Left ventricle myocardium inferior (tissue), 1 donor: Measurements from ENCODE around the gene ROS1. TPM values are rescaled to one million over a fixed set of nuclear protein-coding genes. Genes with fewer than 3 reads are reported as not detected.

Experiments
- DNase-seq: peaks from one replicate; pipeline ENCODE4 v3.0.0-alpha.2; 2020
- H3K27ac ChIP-seq: fragments of 200-600 bp; replicated peaks from 2 replicates; pipeline ENCODE4 v1.8.0; 2021
- H3K27me3 ChIP-seq: fragments of 200-600 bp; 2 replicates; pipeline ENCODE4 v1.8.0; 2021; ENCODE audit warnings: low read depth
- H3K36me3 ChIP-seq: fragments of 200-600 bp; 2 replicates; pipeline ENCODE4 v1.8.0; 2021
- H3K4me1 ChIP-seq: fragments of 200-600 bp; 2 replicates; pipeline ENCODE4 v1.8.0; 2021
- H3K4me3 ChIP-seq: fragments of 200-600 bp; 2 replicates; pipeline ENCODE4 v1.8.0; 2021; ENCODE audit warnings: mild to moderate bottlenecking, moderate library complexity
- H3K9me3 ChIP-seq: fragments of 200-600 bp; replicated peaks from 2 replicates; pipeline ENCODE4 v1.8.0; 2021
- CTCF ChIP-seq: fragments of 200-600 bp; IDR thresholded peaks from 2 replicates; pipeline ENCODE4 v1.8.0; 2021; ENCODE audit warnings: antibody characterized with exemption, mild to moderate bottlenecking, borderline replicate concordance
- intact Hi-C: fragments of 100-400 bp; cut with micrococcal nuclease; formaldehyde crosslinking; loops from one replicate; pipeline ENCODE4 v1.11.0; 2022
- total RNA-seq: library from RNA; stranded (reverse); fragmentation: NEBNext Ultra II Directional; extraction: Animal tissue kit (Norgen Biotek cat#: 25700); gene quantifications from one replicate; pipeline ENCODE4 v1.2.1, GENCODE V29; 2021
- donor health status: DM: no; HTN: yes; CAD: no; lungs with severe emphysema.

ROS1 gene
- total RNA-seq, 1 donor from 2014 or later: 0.08 TPM

GRCh38 chr6:117275711-117276110, 150.0 kb downstream of the ROS1 start:
- intact Hi-C loops: no loop called here
- DNase-seq: no peak
- TF ChIP-seq CTCF: no peak
- Histone ChIP-seq H3K9me3 (no peaks in the 10 kb centered on the region), H3K27ac (no peak overlapping the region), H3K4me3 (no peak overlapping the region), H3K36me3 (no peaks in the 10 kb centered on the region), H3K27me3 (peaks cover 96% of the 10 kb centered on the region), H3K4me1 (no peaks in the 10 kb centered on the region)

DNA sequence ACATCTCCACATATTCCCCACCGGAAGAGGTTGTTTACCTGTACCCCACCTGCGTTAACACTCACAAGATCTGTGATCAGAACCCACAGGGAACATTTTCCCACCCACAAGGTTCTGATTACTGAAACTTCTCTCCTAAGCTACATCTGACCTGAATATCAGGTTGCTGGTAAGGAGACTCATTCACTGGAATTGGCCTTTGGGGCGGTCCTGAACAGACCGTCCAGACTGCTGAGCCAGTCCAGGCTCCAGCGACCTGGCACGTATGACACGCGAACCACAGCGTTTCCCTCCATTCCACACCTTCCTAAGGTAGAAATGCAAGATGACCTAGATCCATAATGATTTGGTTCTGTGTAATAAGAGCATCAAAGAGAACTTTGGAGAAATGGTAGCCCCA, 150.5 kb downstream of the ROS1 start:
- Histone ChIP-seq H3K9me3 (no peaks in the 10 kb centered on the region), H3K27ac (no peak overlapping the region), H3K36me3 (no peaks in the 10 kb centered on the region), H3K27me3 (peaks cover 96% of the 10 kb centered on the region), H3K4me1 (peaks cover 5% of the 10 kb centered on the region), H3K4me3 (no peak overlapping the region)
- DNase-seq: no peak
- no peak for TF ChIP-seq CTCF
- intact Hi-C loops: no loop called here

- peaks cover 9% of the 10 kb centered on the region for H3K4me1 ChIP-seq
- H3K4me3 ChIP-seq: no peak overlapping the region
- H3K27me3 ChIP-seq: peaks cover 98% of the 10 kb centered on the region
- no peak for DNase-seq
- no peaks in the 10 kb centered on the region for H3K9me3 ChIP-seq
- no peaks in the 10 kb centered on the region for H3K36me3 ChIP-seq
- no peak for TF ChIP-seq CTCF
- no peak overlapping the region for H3K27ac ChIP-seq
- intact Hi-C loops: no loop called here
Observed at GRCh38 chr6:117272891-117273290, 152.9 kb downstream of the ROS1 start.

- Histone ChIP-seq H3K4me3 (no peak overlapping the region), H3K27me3 (peaks cover 100% of the 10 kb centered on the region)
- TF ChIP-seq CTCF: no peak
Observed at GRCh38 chr6:117272032-117272866, 153.5 kb downstream of the ROS1 start.

DNA sequence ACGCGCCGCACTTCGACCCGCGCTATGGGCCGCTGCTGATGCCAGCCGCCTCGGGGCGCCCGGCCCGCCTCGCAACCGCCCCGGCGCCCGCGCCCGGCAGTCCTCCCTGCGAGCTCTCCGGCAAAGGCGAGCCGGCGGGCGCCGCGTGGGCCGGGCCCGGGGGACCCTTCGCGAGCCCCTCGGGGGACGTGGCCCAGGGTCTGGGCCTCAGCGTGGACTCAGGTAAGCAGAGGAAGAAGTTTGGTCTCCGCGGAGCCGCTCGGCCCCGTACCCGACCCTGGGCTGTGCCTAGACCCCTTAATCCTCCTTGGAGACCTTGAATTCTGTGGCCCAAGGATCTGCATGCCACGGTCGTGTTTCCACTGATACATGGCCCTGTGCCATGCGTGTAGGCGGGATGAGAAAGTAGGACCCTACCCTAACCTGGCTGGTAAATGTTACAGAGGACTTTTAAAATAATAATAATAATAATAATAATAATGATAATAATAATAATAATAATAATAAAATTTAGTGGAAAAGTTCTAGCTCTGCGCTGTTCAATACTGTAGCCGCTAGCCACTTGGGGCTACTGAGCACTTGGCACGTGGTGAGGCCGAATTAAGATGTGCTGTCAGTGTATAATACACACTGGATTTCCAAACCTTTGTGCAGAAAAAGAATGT, 154.8 kb downstream of the ROS1 start:
- Histone ChIP-seq H3K4me1 (peaks cover 16% of the 10 kb centered on the region), H3K27ac (no peak overlapping the region), H3K27me3 (peaks cover 100% of the 10 kb centered on the region), H3K36me3 (no peaks in the 10 kb centered on the region), H3K9me3 (no peaks in the 10 kb centered on the region), H3K4me3 (peak overlapping the region; percentile 58)
- no peak for TF ChIP-seq CTCF
- intact Hi-C loops: no loop called here
- no peak for DNase-seq

More at GRCh38 chr6:117272032-117272866, 153.5 kb downstream of the ROS1 start:
- no peaks in the 10 kb centered on the region for H3K9me3 ChIP-seq
- H3K27ac ChIP-seq: no peak overlapping the region
- peaks cover 9% of the 10 kb centered on the region for H3K4me1 ChIP-seq
- no peak for DNase-seq
- intact Hi-C loops: no loop called here
- H3K36me3 ChIP-seq: no peaks in the 10 kb centered on the region
